ENCODE measurements around the gene GALNTL6. TPM values are rescaled to one million over a fixed set of nuclear protein-coding genes. Genes with fewer than 3 reads are reported as not detected.

GALNTL6 gene
- total and polyA plus RNA-seq, 7 donors, result 0.14 to 2.5 (median 0.42) TPM; not detected in 1

GRCh38 chr4:172927096-172927814 is 1114.1 kb downstream of the GALNTL6 start:
- no peaks in the 10 kb centered on the region for H3K9me3 ChIP-seq
- no peaks in the 10 kb centered on the region for H3K4me1 ChIP-seq
- H3K27me3 ChIP-seq, result no peaks in the 10 kb centered on the region
- WGBS, 2 donors, result 66 to 85% methylated on average over 5 of the region's 5 CpGs
- H3K27ac ChIP-seq, result no peak overlapping the region
- intact Hi-C loops (cut with DNase I), result no loop called here
- DNase-seq, result no peak
- H3K36me3 ChIP-seq, result no peaks in the 10 kb centered on the region
- TF ChIP-seq POLR2A (IDR thresholded peaks at IDR 0.05), result no peak
- no peak for TF ChIP-seq POLR2AphosphoS5 (IDR thresholded peaks at IDR 0.05)
- TF ChIP-seq CTCF (IDR thresholded peaks at IDR 0.05), result no peak
- no peak for TF ChIP-seq EP300 (IDR thresholded peaks at IDR 0.05)
- H3K4me3 ChIP-seq, result no peak overlapping the region

GRCh38 chr4:172928347-172928746 is 1115.1 kb downstream of the GALNTL6 start:
- Histone ChIP-seq H3K4me1 (no peaks in the 10 kb centered on the region), H3K9me3 (no peaks in the 10 kb centered on the region), H3K36me3 (no peaks in the 10 kb centered on the region), H3K4me3 (no peak overlapping the region), H3K27ac (no peak overlapping the region), H3K27me3 (no peaks in the 10 kb centered on the region)
- DNase-seq, result no peak
- no peak for TF ChIP-seq EP300 (IDR thresholded peaks at IDR 0.05)
- TF ChIP-seq POLR2A (IDR thresholded peaks at IDR 0.05), result no peak
- TF ChIP-seq POLR2AphosphoS5 (IDR thresholded peaks at IDR 0.05), result no peak
- no peak for TF ChIP-seq CTCF (IDR thresholded peaks at IDR 0.05)
- intact Hi-C loops (cut with DNase I), result no loop called here

- Histone ChIP-seq H3K4me3 (no peak overlapping the region), H3K36me3 (no peaks in the 10 kb centered on the region), H3K9me3 (no peaks in the 10 kb centered on the region), H3K4me1 (no peaks in the 10 kb centered on the region), H3K27ac (no peak overlapping the region), H3K27me3 (no peaks in the 10 kb centered on the region)
- intact Hi-C loops (cut with DNase I), result no loop called here
- no peak for DNase-seq
- TF ChIP-seq EP300 (IDR thresholded peaks at IDR 0.05), result no peak
- no peak for TF ChIP-seq CTCF (IDR thresholded peaks at IDR 0.05)
- TF ChIP-seq POLR2A (IDR thresholded peaks at IDR 0.05), result no peak
- TF ChIP-seq POLR2AphosphoS5 (IDR thresholded peaks at IDR 0.05), result no peak
- 69 to 71% methylated on average over 6 of the region's 6 CpGs for WGBS, 2 donors
Observed at GRCh38 chr4:172938072-172938829, 1125.0 kb downstream of the GALNTL6 start.

- WGBS, 2 donors, result 93 to 96% methylated on average over 1 of the region's 1 CpG
- intact Hi-C loops (cut with DNase I), result no loop called here
- H3K4me3 ChIP-seq, result no peak overlapping the region
- no peaks in the 10 kb centered on the region for H3K27me3 ChIP-seq
- no peak overlapping the region for H3K27ac ChIP-seq
- no peak for DNase-seq
- H3K36me3 ChIP-seq, result no peaks in the 10 kb centered on the region
- TF ChIP-seq CTCF (IDR thresholded peaks at IDR 0.05) (no peak), POLR2AphosphoS5 (IDR thresholded peaks at IDR 0.05) (no peak), EP300 (IDR thresholded peaks at IDR 0.05) (no peak), POLR2A (IDR thresholded peaks at IDR 0.05) (no peak)
- H3K4me1 ChIP-seq, result no peaks in the 10 kb centered on the region
- H3K9me3 ChIP-seq, result no peaks in the 10 kb centered on the region
Observed at GRCh38 chr4:172938870-172939269, 1125.7 kb downstream of the GALNTL6 start.
